Aorta (tissue), 5 donors: ENCODE measurements around the gene MVB12B. TPM values are rescaled to one million over a fixed set of nuclear protein-coding genes. Genes with fewer than 3 reads are reported as not detected.

ENCODE experiments used
- ATAC-seq: fragments of 200-7000 bp; cut with Tn5 transposase; one replicate; pipeline ENCODE4 v1.9.1; 2022; ENCODE audit warnings: moderate library complexity; ENCODE audit not compliant: low FRiP score
- DNase-seq, 2 donors: peaks; one replicate each; pipeline ENCODE4 v3.0.0-alpha.2; 2020
- H3K27ac ChIP-seq, 2 donors: one replicate each; pipeline ENCODE4 v1.5.1; 2013; ENCODE audit warnings: low read length in 2 of 2, mild to moderate bottlenecking in 2 of 2, moderate library complexity in 2 of 2, control low read depth in 1 of 2, inconsistent platforms in 1 of 2, low read depth in 1 of 2
- H3K27me3 ChIP-seq, 2 donors: one replicate each; pipeline ENCODE4 v1.6.1; 2013; ENCODE audit warnings: control low read depth in 1 of 2, low read length in 1 of 2, mild to moderate bottlenecking in 1 of 2, moderate library complexity in 1 of 2; ENCODE audit not compliant: insufficient read depth in 2 of 2, control insufficient read depth in 1 of 2
- H3K36me3 ChIP-seq, 2 donors: one replicate each; pipeline ENCODE4 v1.6.1; 2013; ENCODE audit warnings: control low read depth in 1 of 2, low read length in 1 of 2, mild to moderate bottlenecking in 1 of 2; ENCODE audit not compliant: insufficient read depth in 2 of 2, control insufficient read depth in 1 of 2
- H3K4me1 ChIP-seq, 2 donors: one replicate each; pipeline ENCODE4 v1.6.1; 2013; ENCODE audit warnings: low read length in 2 of 2, control low read depth in 1 of 2, mild to moderate bottlenecking in 1 of 2, moderate library complexity in 1 of 2; ENCODE audit not compliant: insufficient read depth in 2 of 2, control insufficient read depth in 1 of 2
- H3K4me3 ChIP-seq, 2 donors: one replicate each; pipeline ENCODE4 v1.5.1; 2013; ENCODE audit warnings: low read length in 2 of 2, control low read depth in 1 of 2, mild to moderate bottlenecking in 1 of 2
- H3K9me3 ChIP-seq: one replicate; pipeline ENCODE4 v1.6.1; 2013; ENCODE audit warnings: mild to moderate bottlenecking, low read length; ENCODE audit not compliant: control insufficient read depth
- WGBS, 2 donors: extraction: QIAGEN DNeasy Blood & Tissue Kit; methylation state at CpG; one replicate each; pipeline ENCODE4 v1.1.7; 2013; 5-methylcytosine and 5-hydroxymethylcytosine counted together
- intact Hi-C, 2 donors: fragments of 100-400 bp; cut with DNase I; formaldehyde crosslinking; loops; one replicate each; pipeline versions ENCODE4 v1.14.2 to v1.15.0; 2022
- polyA plus RNA-seq, 2 donors: library from polyadenylated mRNA; stranded (reverse); fragments of 200-250 nt; gene quantifications; one replicate each; pipeline ENCODE4 v1.2.3, GENCODE V29; 2013
- total RNA-seq, 2 donors: library from RNA; stranded (reverse); fragmentation: NEBNext Ultra II Directional; extraction: Animal tissue kit (Norgen Biotek cat#: 25700); gene quantifications; one replicate each; pipeline ENCODE4 v1.2.1, GENCODE V29; 2021
- donor health status: healthy with polysubstance abuse.
- donor health status: Bipolar disorder and iron deficiency.
- donor health status: DM: no; HTN: no; CAD: no.
- donor health status: DM: no; HTN: no; CAD: no.
- donor health status: DM: yes; HTN: yes; CAD: no.

The MVB12B gene
- total and polyA plus RNA-seq, 4 donors = 2.0 to 25.5 (median 9.5) TPM

GRCh38 chr9:126301196-126301595, 25.4 kb upstream of the MVB12B start:
- 87 to 93% methylated on average over 3 of the region's 3 CpGs for WGBS, 2 donors
- intact Hi-C loops = loop anchor here (5.0 kb wide), 2 partner anchors 96 to 191 kb away; no protein-coding TSS in a partner anchor

GRCh38 chr9:126301985-126302603, 24.5 kb upstream of the MVB12B start:
- H3K4me3 ChIP-seq = no peak overlapping the region
- H3K4me1 ChIP-seq = no peaks in the 10 kb centered on the region
- no peaks in the 10 kb centered on the region for H3K27me3 ChIP-seq
- no peaks in the 10 kb centered on the region for H3K36me3 ChIP-seq
- no peak overlapping the region for H3K27ac ChIP-seq
- DNase-seq = no peak
- WGBS, 2 donors = 44 to 53% methylated on average over 4 of the region's 4 CpGs
- ATAC-seq = peak; percentile 73
- intact Hi-C loops = loop anchor here (1.0 to 5.0 kb wide), 3 partner anchors 95 to 190 kb away; no protein-coding TSS in a partner anchor
- no peaks in the 10 kb centered on the region for H3K9me3 ChIP-seq

More at GRCh38 chr9:126301196-126301595, 25.4 kb upstream of the MVB12B start:
- DNase-seq (no peak), ATAC-seq (no peak)
- no peak overlapping the region for H3K4me3 ChIP-seq
- no peaks in the 10 kb centered on the region for H3K27me3 ChIP-seq
- no peaks in the 10 kb centered on the region for H3K9me3 ChIP-seq
- H3K4me1 ChIP-seq = no peaks in the 10 kb centered on the region
- no peaks in the 10 kb centered on the region for H3K36me3 ChIP-seq
- H3K27ac ChIP-seq = no peak overlapping the region

- ATAC-seq (no peak), DNase-seq (no peak)
- no peak overlapping the region for H3K4me3 ChIP-seq
- 86 to 87% methylated on average over 1 of the region's 1 CpG for WGBS, 2 donors
- no peaks in the 10 kb centered on the region for H3K36me3 ChIP-seq
- H3K4me1 ChIP-seq = no peaks in the 10 kb centered on the region
- no peak overlapping the region for H3K27ac ChIP-seq
- intact Hi-C loops = loop anchor here (1.0 to 5.0 kb wide), 3 partner anchors 95 to 190 kb away; no protein-coding TSS in a partner anchor
- no peaks in the 10 kb centered on the region for H3K9me3 ChIP-seq
- no peaks in the 10 kb centered on the region for H3K27me3 ChIP-seq
These were observed 23.9 kb upstream of the MVB12B start for GRCh38 chr9:126302730-126303129.

- DNase-seq (no peak), ATAC-seq (no peak)
- H3K27me3 ChIP-seq = no peaks in the 10 kb centered on the region
- WGBS, 2 donors = 88 to 91% methylated on average over 3 of the region's 3 CpGs
- no peak overlapping the region for H3K27ac ChIP-seq
- no peaks in the 10 kb centered on the region for H3K4me1 ChIP-seq
- intact Hi-C loops = loop anchor here (5.0 kb wide), 2 partner anchors 94 to 189 kb away; no protein-coding TSS in a partner anchor
- H3K36me3 ChIP-seq = no peaks in the 10 kb centered on the region
- H3K9me3 ChIP-seq = no peaks in the 10 kb centered on the region
- H3K4me3 ChIP-seq = no peak overlapping the region
These were observed 23.1 kb upstream of the MVB12B start for GRCh38 chr9:126303488-126303887.

- ATAC-seq = no peak
- H3K27me3 ChIP-seq = no peaks in the 10 kb centered on the region
- intact Hi-C loops = loop anchor here (5.0 kb wide), 2 partner anchors 93 to 188 kb away; no protein-coding TSS in a partner anchor
- no peak overlapping the region for H3K4me3 ChIP-seq
- H3K36me3 ChIP-seq = no peaks in the 10 kb centered on the region
- WGBS, 2 donors = 81 to 82% methylated on average over 8 of the region's 8 CpGs
- no peak overlapping the region for H3K27ac ChIP-seq
- no peak for DNase-seq
- H3K9me3 ChIP-seq = no peaks in the 10 kb centered on the region
- no peaks in the 10 kb centered on the region for H3K4me1 ChIP-seq
These were observed 22.2 kb upstream of the MVB12B start for GRCh38 chr9:126304207-126304970.

- Histone ChIP-seq H3K4me3 (no peak overlapping the region), H3K9me3 (no peaks in the 10 kb centered on the region), H3K4me1 (no peaks in the 10 kb centered on the region), H3K27ac (no peak overlapping the region), H3K36me3 (no peaks in the 10 kb centered on the region), H3K27me3 (no peaks in the 10 kb centered on the region)
- ATAC-seq (no peak), DNase-seq (no peak)
- WGBS, 2 donors = 72 to 77% methylated on average over 7 of the region's 7 CpGs
- intact Hi-C loops = loop anchor here (5.0 kb wide), 2 partner anchors 92 to 187 kb away; no protein-coding TSS in a partner anchor
These were observed 21.7 kb upstream of the MVB12B start for GRCh38 chr9:126304971-126305320.

- no peak for DNase-seq
- Histone ChIP-seq H3K36me3 (no peaks in the 10 kb centered on the region), H3K27ac (no peak overlapping the region), H3K27me3 (no peaks in the 10 kb centered on the region), H3K4me3 (no peak overlapping the region), H3K4me1 (no peaks in the 10 kb centered on the region), H3K9me3 (no peaks in the 10 kb centered on the region)
- intact Hi-C loops = no loop called here
- no peak for ATAC-seq
- WGBS, 2 donors = 95 to 98% methylated on average over 6 of the region's 6 CpGs
These were observed 20.5 kb upstream of the MVB12B start for GRCh38 chr9:126306071-126306647.

- Histone ChIP-seq H3K9me3 (no peaks in the 10 kb centered on the region), H3K4me3 (no peak overlapping the region), H3K4me1 (no peaks in the 10 kb centered on the region), H3K36me3 (no peaks in the 10 kb centered on the region), H3K27ac (no peak overlapping the region), H3K27me3 (no peaks in the 10 kb centered on the region)
- no peak for DNase-seq
- intact Hi-C loops = no loop called here
- ATAC-seq = no peak
- WGBS, 2 donors = 80 to 82% methylated on average over 15 of the region's 15 CpGs
These were observed 19.1 kb upstream of the MVB12B start for GRCh38 chr9:126307322-126308061.
